Esophagus muscularis mucosa (tissue), 3 donors: ENCODE results near the gene SLFN14.
"Not testable (repeated sequence)": the region's sequence is repeated elsewhere in the genome, so short reads cannot be mapped to it uniquely, and the experiment has no call there.

Experiments used
- POLR2A ChIP-seq: fragments of 450-650 bp; IDR thresholded peaks from one replicate; pipeline ENCODE4 v1.6.1; 2017; ENCODE audit warnings: antibody characterized with exemption, moderate library complexity, mild to moderate bottlenecking, low read depth
- POLR2AphosphoS5 ChIP-seq, 2 donors: sonication (generic); formaldehyde crosslinking; IDR thresholded peaks; one replicate each; pipeline ENCODE4 v1.6.1; 2017; ENCODE audit warnings: antibody characterized with exemption in 2 of 2
- TF ChIP-seq, protein P1 (sequence below), 3 experiments: fragments of 200-600 bp in 2 of 3; fragments of 450-650 bp in 1 of 3; sonication (generic) in 2 of 3; IDR thresholded peaks; one replicate each; pipeline ENCODE4 v1.5.1; 2017 to 2019; ENCODE audit warnings: antibody characterized with exemption in 3 of 3, mild to moderate bottlenecking in 2 of 3, moderate library complexity in 1 of 3

GRCh38 chr17:35529326-35529725 lies 31.3 kb downstream of the SLFN14 start:
- TF ChIP-seq, protein P1, sequence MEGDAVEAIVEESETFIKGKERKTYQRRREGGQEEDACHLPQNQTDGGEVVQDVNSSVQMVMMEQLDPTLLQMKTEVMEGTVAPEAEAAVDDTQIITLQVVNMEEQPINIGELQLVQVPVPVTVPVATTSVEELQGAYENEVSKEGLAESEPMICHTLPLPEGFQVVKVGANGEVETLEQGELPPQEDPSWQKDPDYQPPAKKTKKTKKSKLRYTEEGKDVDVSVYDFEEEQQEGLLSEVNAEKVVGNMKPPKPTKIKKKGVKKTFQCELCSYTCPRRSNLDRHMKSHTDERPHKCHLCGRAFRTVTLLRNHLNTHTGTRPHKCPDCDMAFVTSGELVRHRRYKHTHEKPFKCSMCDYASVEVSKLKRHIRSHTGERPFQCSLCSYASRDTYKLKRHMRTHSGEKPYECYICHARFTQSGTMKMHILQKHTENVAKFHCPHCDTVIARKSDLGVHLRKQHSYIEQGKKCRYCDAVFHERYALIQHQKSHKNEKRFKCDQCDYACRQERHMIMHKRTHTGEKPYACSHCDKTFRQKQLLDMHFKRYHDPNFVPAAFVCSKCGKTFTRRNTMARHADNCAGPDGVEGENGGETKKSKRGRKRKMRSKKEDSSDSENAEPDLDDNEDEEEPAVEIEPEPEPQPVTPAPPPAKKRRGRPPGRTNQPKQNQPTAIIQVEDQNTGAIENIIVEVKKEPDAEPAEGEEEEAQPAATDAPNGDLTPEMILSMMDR (IDR thresholded peaks at IDR 0.05) = not testable (repeated sequence)
- not testable (repeated sequence) for TF ChIP-seq POLR2A; POLR2AphosphoS5 (IDR thresholded peaks at IDR 0.05)
